HG03060 (cell line): Measurements from ENCODE around the gene CCDC88C.
"Not testable (repeated sequence)": the region's sequence is repeated elsewhere in the genome, so short reads cannot be mapped to it uniquely, and the experiment has no call there.

ENCODE experiments used
- ATAC-seq: cut with Tn5 transposase; IDR thresholded peaks from one replicate; pipeline ENCODE4 v1.9.1; 2021; ENCODE audit warnings: low read depth, moderate number of reproducible peaks; ENCODE audit not compliant: unreplicated experiment

The CCDC88C gene

DNA sequence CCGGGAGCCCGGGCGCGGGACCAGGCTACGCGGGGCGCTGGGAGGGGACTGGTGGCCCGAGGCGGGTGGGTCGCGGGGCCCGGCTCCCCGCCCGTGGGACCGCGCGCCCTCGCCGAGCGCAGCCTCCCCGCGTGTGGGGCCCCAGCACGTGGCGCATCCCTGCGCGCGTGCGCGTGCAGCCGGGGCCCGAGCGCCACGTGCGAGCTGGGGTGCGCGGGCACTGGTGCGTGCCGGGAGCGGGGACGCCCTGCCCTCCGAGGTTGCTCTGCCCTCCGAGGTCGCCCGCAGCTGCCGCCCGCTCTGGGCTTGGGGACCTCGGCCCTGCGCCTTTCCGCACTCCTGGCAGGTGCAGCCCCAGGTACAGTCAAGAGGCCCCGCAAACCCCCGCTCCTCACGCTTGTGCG is 365 bp upstream of the CCDC88C start:
- ATAC-seq: no peak

DNA sequence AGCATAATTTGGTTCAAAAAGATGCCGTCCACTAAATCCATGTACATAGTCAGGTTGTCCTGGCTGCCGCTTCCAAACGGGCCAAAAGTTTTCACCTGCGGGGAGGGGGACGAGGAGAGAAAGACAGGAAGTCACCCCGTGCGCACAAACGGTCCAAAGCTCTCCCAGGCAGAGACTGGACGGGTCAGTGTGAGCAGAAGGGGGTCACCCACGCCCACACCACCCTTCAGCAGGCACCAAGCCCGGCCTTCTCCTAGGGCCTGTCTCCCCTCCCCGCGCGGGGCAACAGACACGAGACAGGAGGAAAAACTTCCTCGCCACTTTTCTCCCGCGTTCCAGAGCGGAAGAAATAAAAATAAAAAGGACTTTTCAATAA is 888 bp downstream of the CCDC88C start:
- no peak for ATAC-seq

DNA sequence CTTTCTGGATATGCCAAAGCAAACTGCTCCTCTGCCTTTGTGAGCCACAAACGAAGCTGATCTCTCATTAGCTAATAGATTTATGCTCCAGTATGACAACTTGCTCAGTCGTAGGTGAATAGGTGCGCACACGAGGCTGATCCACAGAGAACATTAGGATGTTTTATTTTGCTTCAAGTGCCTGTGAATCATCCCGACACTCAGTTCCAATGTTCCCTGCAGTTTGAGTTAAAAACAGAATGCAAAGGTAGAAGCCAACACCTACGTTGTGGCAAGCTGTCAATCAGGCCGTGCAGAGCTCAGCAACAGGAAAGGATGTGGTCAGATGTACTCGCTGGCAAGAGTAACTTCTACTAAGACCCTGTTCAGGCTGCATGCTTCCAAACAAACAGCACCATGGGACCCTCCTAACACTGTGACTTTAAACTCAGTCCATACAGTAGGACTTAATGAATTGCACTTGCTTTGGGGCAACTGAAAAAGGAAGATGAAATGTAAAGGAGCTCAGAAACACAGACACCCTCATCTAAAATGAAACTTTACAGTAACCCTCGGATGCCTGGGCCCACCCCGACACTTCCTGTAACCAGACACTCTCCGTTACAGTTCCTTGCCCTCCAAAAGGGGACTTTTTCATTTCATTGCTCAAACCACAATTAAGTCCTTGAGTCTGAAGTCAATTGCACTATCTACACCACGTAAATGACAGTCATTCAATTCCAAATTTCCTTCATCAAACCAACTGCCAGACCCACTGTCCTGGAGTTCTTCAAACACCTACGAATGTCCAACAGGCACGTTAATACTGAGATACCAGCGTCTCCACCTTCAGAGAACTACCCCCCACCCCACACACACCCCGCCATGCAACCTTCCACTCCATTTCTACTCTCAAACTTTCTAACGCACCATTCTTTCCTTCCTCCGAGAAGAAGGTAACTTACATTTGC is 1.6 kb downstream of the CCDC88C start:
- peak; percentile 55 for ATAC-seq

DNA sequence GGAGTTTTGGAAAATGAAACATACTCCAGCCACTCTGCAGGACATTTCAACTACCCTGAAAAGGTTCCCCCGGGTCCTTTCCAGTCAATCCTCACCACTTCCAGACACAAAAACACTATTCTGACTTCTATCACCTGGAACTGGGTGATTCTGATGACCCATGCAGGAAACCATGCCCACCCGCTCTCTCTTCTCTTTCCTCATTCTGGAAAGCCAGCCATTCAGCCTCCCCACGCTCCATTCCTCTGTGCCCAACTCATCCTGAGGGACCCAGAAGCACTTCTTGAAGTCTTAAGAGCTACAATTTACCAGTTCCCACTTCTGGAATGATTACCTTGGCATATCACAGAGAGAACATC is 3.2 kb downstream of the CCDC88C start:
- ATAC-seq: no peak

DNA sequence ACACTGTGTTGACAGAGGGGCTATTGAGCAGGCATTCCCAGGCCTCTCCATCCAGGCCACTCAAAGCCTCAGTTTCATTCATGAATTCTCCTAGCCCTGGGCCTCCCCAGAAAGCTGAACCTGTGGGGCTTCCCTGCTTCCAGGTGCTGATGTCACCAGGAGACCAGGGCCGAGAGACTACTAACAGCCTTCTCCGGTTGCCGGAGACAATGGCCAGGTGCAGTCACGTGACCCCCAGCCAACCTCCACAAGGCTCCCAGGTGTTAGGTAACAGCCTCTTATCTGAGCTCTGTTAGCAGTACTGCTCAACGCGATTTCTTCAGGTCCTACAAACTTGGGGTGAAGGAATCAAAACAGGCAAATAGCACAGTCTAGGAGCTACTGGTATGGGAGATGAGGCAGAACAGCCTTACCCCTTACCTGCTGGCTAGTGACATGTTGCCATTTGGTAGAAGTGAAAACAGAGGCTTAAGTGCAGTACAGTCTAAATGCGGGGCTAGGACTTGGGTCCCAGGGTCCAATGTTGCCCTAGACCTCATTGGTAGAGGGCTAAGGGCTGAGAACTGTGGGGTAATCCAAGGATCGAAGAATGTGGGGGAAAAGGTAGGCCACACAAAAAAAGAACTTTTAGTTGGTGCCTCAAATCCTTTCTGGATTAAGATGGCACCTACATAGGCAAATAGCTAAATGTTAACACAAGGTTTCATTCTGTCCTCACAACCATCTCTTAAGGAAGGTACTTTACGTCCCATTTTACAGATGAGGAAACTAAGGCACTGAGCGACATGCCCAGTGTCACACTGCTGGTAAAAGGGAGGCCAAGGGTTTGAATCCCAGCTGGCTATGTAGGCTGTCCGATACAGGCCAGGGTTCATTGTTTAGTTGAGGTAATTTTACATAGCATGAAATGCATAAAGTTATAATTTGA is 3.8 kb downstream of the CCDC88C start:
- no peak for ATAC-seq

DNA sequence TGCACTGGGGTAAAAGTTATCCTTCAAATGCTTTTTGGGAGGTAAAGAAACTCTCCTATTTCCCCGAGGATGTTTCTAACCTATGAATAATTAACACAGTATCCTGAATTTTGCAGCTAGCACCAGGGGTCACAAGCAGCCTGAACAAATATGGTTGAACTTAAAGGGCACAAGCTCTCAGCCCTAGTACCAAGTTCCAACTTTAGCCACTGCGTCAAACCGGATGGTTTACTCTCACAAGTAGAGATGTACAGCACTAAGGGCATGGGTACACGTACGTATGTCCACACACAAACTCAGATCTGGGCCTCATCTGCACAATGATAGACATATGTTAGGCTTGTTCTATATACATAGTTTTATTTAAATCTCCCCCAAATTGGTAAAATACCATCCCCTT is 4.7 kb downstream of the CCDC88C start:
- no peak for ATAC-seq

DNA sequence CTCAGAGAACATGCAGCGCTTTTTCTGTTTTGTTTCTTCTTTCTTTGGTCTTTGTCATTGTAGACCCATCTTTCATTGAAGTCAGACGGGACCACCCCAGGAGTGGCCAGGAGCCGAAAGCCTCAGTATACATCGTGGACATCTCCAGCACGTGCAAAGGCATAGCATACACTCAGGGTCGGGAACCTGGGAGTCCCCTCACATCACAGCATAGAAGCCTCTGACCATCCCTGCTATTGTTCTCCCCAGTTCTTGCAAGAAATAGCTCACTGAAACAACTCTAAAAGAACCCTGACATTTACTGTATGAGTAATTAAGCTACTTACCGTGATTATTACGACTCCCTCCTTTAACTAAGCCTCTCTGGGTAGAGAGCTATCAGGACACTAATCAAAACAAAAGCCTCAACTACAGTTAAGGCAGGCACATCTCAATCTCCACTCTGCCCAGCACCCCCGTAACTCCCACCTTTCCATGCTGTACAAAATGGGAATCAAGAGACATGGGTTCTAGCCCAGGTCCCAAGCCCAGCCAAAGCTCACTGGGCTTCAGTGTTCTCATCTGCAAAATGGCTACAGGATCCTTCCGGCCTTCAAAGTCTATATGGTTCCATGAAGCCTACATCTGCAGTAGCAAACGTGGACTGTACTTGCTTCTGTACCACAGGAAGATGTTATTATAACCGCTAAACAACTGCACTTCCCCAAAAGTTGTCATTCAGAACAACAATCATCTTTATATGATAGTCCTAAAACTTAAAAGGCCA is 6.7 kb downstream of the CCDC88C start:
- no peak for ATAC-seq

DNA sequence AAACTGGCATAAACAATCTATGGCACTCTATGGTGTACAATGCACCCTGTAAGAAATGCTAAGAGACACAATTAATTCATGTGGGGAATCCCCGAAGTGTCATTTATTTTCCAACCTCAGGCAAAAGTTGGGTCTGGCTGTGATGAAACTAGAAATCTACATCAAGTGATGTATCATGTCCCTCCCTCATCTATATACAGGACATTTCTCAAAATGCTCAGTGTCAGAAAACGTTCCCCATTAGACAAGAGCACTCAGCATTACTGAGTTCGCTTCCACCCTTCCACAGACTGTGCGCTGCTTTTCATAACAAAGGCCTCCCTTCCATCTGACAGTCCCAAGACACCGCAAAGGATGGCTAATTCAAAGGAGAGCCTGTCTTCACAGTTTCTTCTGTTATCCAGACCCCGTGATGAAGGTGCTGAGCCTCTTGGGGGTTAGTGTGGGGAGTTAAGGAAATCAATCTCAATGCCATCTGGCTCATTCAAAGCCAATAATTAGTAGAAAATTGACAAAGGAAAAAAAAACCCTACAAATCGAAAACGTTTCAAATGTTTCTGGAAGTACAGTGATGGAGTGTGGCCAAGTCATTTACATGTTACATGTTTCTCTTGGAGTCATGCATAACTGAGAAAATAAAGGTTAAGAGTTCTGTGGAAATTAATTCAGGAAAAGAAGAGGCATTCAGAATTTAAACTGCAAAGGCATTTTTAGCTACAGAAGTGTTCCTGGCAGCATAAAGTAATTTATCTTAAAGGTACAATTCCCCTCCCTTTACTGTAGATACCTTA is 7.5 kb downstream of the CCDC88C start:
- no peak for ATAC-seq

DNA sequence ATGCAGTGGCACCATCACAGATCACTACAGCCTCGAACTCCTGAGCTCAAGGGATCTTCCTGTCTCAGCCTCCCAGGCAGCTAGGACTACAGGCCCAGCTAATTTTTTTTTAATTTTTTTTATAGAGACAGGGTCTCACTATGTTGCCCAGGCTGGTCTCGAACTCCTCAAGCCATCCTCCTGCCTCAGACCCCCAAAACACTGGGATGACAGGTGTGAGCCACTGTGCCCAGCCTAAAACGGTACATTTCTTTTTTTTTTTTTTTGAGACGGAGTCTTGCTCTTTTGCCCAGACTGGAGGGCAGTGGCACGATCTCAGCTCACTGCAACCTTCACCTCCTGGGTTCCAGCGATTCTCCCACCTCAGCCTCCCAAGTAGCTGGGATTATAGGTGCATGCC is 8.4 kb downstream of the CCDC88C start:
- not testable (repeated sequence) for ATAC-seq

DNA sequence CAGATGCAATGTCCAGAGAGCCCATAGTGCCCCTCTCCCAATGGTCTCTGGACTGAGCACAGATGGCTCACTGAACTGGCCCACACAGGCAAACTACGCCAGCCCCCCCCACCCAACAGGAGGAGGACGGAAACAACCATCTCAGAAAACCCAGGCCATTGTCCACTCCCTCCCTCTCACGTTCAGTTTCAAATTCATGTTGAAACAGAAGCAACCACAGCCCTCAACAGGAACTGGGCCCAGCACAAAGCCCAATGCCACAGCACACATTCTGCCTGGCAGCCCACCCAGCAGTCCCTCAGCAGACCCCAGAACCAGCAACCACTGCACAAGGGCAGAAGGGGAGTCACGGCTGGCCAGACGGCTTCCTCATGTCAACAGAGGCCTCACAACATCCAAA is 10.6 kb downstream of the CCDC88C start:
- ATAC-seq: no peak

DNA sequence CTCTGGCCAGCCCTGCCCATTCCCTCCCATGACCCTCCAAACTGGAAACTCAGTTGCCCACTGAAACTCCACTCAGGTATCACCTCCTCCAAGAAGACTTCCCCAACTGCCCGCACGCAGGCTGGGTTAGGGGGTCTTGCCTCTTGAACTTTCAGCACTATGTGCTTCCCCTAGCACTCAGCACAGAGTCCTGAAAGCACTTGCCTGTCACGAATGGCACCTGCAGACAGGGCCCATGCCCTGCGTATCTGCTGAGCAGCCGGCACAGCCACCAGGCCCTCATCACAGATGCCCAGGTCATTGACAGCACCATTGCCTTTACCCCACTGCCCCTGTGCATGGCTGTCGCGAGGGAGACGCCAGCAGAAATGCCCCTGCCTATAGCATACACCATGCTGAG is 11.2 kb downstream of the CCDC88C start:
- no peak for ATAC-seq

DNA sequence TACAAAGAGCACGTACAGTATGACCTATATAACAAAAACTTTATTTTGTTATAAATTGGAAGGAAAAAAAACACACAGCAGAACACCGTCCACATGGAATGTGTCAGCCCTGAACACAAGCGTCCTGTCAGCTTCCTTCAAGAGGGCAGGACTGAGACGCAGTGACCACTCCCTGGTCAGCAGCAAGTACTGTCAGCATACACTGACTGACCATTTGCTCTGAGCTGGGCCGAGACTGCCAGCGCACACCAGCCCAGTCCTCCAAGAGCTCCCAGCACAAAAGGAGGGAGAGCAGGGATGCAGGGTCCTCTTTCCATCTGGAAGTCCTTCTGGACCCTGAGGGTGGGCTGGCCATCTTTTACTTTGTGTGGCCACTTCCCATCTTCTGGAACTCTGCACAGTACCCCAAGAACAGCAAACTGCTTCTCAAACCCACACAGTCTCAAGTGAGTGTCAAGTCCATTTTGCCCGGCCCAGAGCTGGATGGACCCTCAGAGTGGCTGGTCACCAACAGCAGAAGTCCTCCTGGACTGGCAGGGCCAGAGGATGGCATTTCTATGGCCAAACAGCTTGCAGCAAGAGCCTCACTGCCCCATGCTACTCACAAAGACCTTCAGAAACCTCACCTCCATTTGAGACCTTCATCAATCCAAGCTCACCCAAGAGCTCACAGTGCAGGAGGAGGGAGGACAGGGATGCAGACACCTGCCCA is 11.7 kb downstream of the CCDC88C start:
- no peak for ATAC-seq

DNA sequence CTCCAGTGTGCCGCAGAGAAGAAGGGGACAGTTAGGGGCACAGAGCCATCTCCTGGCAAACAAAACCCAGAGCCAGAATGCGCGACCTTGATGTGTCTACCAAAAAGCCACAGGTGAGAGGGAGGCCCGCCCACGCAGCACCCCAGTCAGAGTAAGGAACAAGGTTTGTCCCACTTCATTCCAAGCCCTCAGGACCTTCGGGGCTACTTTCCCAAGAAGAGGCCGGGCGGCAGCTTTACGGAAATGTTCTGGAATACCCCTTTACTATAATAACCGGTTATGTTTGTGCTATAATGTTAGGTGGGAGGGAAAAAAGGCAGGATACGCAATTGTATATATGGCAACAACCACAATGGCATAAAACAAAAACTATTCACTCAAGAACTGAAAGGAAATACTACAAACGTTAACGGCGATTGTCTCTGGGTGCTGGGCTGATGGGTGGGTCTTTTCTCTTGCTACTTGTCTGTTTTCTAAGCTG is 12.3 kb downstream of the CCDC88C start:
- ATAC-seq: no peak

DNA sequence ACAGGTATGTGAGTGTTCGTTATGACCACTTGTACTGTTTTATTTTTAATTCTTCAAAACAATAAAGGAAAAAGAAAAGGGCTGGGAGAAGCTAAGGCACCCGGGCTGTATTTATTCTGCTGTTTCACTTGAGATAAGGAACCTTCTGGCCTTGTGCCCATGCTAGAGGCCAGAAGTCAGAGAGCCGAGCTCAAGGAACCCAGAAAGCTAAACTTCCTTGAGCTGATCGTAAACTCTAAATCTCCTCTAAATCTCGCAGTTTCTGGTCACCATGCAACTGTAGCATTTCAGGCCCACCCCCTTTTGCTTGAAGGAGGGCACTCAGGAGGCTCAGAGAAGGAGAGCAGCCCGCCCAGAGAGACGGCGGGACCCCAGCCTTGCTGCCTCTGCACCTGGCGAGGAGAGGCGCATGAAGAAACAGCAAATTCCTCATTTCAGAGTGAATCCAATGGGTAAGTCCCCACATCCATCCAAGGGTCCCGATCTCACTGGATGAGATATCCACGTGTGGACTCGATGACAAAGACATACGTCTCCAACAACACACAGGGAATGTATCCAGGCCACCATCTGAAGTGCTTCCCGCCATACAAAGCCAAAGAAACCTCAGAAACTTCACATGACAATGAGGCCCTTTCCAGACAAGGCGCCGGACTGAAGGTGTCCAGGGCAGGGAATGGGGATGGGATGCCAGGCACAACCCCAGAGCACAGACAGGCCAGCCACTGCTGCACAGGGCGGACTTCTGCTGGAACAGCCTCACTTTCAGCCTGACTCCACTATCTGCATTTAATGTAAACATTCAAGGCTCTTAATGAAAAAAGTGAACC is 14.6 kb downstream of the CCDC88C start:
- no peak for ATAC-seq

DNA sequence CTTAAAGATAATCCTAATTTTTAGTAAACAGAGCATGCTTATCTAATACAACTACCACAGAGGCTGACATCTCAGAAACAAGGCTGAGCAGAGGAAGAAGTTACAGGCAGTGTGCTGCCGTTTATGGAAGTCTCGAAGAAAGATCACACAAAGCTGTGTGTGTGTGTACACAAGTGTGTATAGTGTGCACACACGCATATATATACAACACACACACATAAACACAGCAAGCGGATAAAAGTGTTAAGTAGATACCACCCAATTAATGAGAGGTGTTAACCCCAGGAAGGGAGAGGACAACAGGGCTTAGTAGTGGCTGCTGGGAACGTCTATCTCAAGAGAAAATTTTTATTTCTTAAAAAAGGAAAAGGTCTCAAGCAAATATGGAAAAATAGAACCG is 15.3 kb downstream of the CCDC88C start:
- ATAC-seq: no peak

DNA sequence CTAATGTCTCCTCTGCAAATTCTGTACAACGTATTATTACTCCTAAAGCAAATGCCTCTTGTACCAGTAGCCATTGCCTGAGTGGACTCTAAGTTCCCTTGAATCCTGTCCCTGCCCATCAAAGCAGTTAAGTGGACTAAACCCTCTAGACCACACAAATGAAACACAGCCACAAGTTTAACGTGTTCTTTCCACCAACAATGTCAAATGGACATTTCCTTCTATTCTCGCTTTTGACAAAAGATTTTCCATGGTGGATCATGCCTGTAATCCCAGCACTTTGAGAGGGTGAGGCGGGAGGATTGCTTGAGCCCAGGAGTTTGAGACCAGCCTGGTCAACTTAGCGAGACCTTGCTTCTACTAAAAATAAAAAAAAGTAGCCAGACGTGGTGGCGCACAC is 15.9 kb downstream of the CCDC88C start:
- ATAC-seq: no peak

DNA sequence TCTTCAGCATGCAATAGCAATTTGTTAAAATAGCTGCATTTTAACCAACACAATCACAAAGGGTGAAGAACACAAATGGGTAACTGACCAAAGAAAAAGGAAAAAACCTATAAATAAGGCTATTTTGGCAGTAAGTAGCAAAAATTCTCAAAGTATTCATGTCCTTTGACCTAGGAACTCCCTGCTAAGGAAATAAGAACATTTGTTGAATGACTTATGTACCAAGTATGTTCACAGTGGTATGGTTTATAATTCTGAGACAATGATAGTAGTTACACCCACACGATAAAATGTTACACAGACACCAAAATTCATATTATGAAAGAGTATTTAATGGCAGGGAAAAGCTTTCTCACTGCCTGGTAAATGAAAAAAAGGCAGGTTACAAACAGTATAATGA is 16.9 kb downstream of the CCDC88C start:
- no peak for ATAC-seq

DNA sequence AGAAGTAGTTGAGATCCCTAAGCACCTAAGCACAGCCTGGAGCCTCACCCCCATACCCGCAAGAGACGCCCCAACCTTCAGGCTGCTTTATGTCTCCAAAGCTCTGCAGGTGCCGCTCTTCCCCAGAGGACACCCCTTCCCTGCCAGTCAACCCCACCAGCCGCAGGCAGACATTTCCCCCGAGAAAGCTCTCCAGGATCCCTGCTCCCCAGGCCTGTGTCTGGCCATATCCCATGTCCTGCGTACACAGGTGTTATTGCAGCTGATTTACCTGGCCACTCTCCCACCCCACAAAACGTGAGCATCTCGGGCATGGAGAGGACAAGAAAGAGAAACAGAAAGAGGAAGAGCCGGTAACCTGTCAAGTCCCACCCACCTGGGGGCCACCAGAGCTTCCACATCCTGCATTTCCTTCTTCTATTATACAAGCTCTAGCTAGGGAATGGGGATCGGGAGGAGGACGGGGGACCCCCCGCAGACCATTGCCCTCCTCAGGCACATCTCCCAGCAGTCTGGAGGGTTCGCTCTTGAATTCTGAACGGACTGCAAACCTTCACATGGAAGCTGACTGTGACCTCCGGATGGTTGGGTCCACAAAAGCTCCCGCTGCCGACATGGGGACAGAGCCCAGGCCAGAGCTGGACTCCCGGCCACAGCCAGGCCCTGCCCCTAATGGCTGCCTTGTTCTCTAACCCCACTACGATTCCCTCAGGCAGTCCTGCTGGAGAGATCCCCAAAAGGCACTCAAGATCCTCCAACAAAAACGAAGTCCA is 17.6 kb downstream of the CCDC88C start:
- ATAC-seq: no peak
